GM21576 (cell line): ENCODE measurements around the gene KLHL29.

Experiments used
- ATAC-seq: cut with Tn5 transposase; IDR thresholded peaks from one replicate; pipeline ENCODE4 v1.9.1; 2021; ENCODE audit warnings: mild to moderate bottlenecking, moderate library complexity; ENCODE audit not compliant: unreplicated experiment

The KLHL29 gene

GRCh38 chr2:23664066-23664788 is 279.2 kb downstream of the KLHL29 start:
- ATAC-seq: no peak

- no peak for ATAC-seq
Observed at GRCh38 chr2:23666241-23666979, 281.4 kb downstream of the KLHL29 start.

- no peak for ATAC-seq
Observed at GRCh38 chr2:23666980-23667357, 282.0 kb downstream of the KLHL29 start.

- ATAC-seq: no peak
Observed at GRCh38 chr2:23668756-23669304, 283.9 kb downstream of the KLHL29 start.

GRCh38 chr2:23669413-23670244 is 284.6 kb downstream of the KLHL29 start:
- ATAC-seq: no peak

GRCh38 chr2:23670245-23670592 is 285.2 kb downstream of the KLHL29 start:
- no peak for ATAC-seq

GRCh38 chr2:23673082-23673481 is 288.1 kb downstream of the KLHL29 start:
- no peak for ATAC-seq

- ATAC-seq: no peak
Observed at GRCh38 chr2:23673830-23674679, 289.1 kb downstream of the KLHL29 start.

GRCh38 chr2:23675506-23675905 is 290.5 kb downstream of the KLHL29 start:
- no peak for ATAC-seq

GRCh38 chr2:23677836-23678235 is 292.9 kb downstream of the KLHL29 start:
- ATAC-seq: no peak

GRCh38 chr2:23679044-23679443 is 294.1 kb downstream of the KLHL29 start:
- no peak for ATAC-seq

- no peak for ATAC-seq
Observed at GRCh38 chr2:23680951-23681350, 296.0 kb downstream of the KLHL29 start.

GRCh38 chr2:23681356-23682140 is 296.6 kb downstream of the KLHL29 start:
- no peak for ATAC-seq

GRCh38 chr2:23682481-23682880 is 297.5 kb downstream of the KLHL29 start:
- ATAC-seq: no peak

GRCh38 chr2:23683001-23683400 is 298.0 kb downstream of the KLHL29 start:
- ATAC-seq: no peak

GRCh38 chr2:23684395-23685176 is 299.6 kb downstream of the KLHL29 start:
- ATAC-seq: no peak

- no peak for ATAC-seq
Observed at GRCh38 chr2:23685181-23685580, 300.2 kb downstream of the KLHL29 start.

GRCh38 chr2:23685706-23686105 is 300.7 kb downstream of the KLHL29 start:
- no peak for ATAC-seq
